K562 (cell line): Measurements from ENCODE around the gene FAM117A. TPM values are rescaled to one million over a fixed set of nuclear protein-coding genes. Genes with fewer than 3 reads are reported as not detected.

Experiments
- CREBBP ChIP-seq: IDR thresholded peaks from one replicate; pipeline ENCODE4 v1.6.1; 2012; ENCODE audit warnings: low read depth, mild to moderate bottlenecking, control low read depth, inconsistent platforms, low read length
- DMBX1 ChIP-seq: fragments of 250-450 bp; sonication (Bioruptor Pico); IDR thresholded peaks from 2 replicates; pipeline ENCODE4 v1.8.0; 2022; ENCODE audit warnings: inconsistent platforms, mild to moderate bottlenecking, moderate library complexity, borderline replicate concordance
- E2F6 ChIP-seq, 2 experiments: IDR thresholded peaks; 2 replicates each; pipeline ENCODE4 v1.6.1; 2011; ENCODE audit warnings: borderline replicate concordance in 1 of 2, control low read depth in 1 of 2, low read depth in 1 of 2, low read length in 1 of 2, mild to moderate bottlenecking in 1 of 2, mixed read lengths in 1 of 2, moderate library complexity in 1 of 2; ENCODE audit not compliant: insufficient read depth in 1 of 2, insufficient read length in 1 of 2, poor library complexity in 1 of 2, severe bottlenecking in 1 of 2; ENCODE audit errors: extremely low read depth in 1 of 2
- GABPA ChIP-seq: fragments of 200-800 bp; sonication (Bioruptor generic); conservative IDR thresholded peaks from 2 replicates; pipeline ENCODE4 v1.6.1; 2016; ENCODE audit warnings: low read depth, missing genetic modification characterization, missing compliant biosample characterization
- HDAC3 ChIP-seq: fragments of 450-650 bp; IDR thresholded peaks from 2 replicates; pipeline ENCODE4 v1.6.1; 2018; ENCODE audit warnings: borderline replicate concordance, mild to moderate bottlenecking, moderate library complexity; ENCODE audit not compliant: partially characterized antibody
- MAZ ChIP-seq, 2 experiments: fragments of 450-650 bp in 1 of 2; sonication (generic) in 1 of 2; formaldehyde crosslinking; IDR thresholded peaks in 1 of 2; conservative IDR thresholded peaks in 1 of 2; 2 replicates each; pipeline versions ENCODE4 v1.4.0 to v1.5.0; 2020; ENCODE audit warnings: mild to moderate bottlenecking in 1 of 2, missing genetic modification reagents in 1 of 2
- NFXL1 ChIP-seq: fragments of 450-650 bp; formaldehyde crosslinking; IDR thresholded peaks from 2 replicates; pipeline ENCODE4 v1.4.0; 2021; ENCODE audit warnings: mild to moderate bottlenecking
- NR2C1 ChIP-seq, 2 experiments: fragments of 450-650 bp; IDR thresholded peaks; 2 replicates each; pipeline ENCODE4 v1.6.1; 2017; ENCODE audit warnings: mild to moderate bottlenecking in 2 of 2, antibody characterized with exemption in 1 of 2, inconsistent platforms in 1 of 2, missing compliant biosample characterization in 1 of 2, missing genetic modification characterization in 1 of 2
- SNAPC5 ChIP-seq: fragments of 250-450 bp; sonication (Bioruptor Pico); IDR thresholded peaks from 2 replicates; pipeline ENCODE4 v1.8.0; 2021; ENCODE audit warnings: moderate library complexity, mild to moderate bottlenecking, inconsistent platforms
- ZNF134 ChIP-seq: fragments of 250-450 bp; sonication (Bioruptor Pico); conservative IDR thresholded peaks from 2 replicates; pipeline ENCODE4 v1.4.0; 2020
- ZNF318 ChIP-seq, 2 experiments: fragments of 450-650 bp; IDR thresholded peaks; 2 replicates each; pipeline ENCODE4 v1.6.1; 2016; ENCODE audit warnings: mild to moderate bottlenecking in 2 of 2, borderline replicate concordance in 1 of 2, low read depth in 1 of 2, moderate library complexity in 1 of 2
- polyA plus RNA-seq, 8 experiments: library from polyadenylated mRNA; depleted of rRNA in 4 of 8; stranded (reverse) in 5 of 8; unstranded in 3 of 8; fragments of >200 nt; fragmentation: Nextera tagmentation in 2 of 8; fragmentation: Illumina TruSeq in 1 of 8; extraction: Ambion mirVana in 2 of 8; extraction: Trizol in 1 of 8; gene quantifications; 2 replicates each; pipeline versions ENCODE4 v1.2.1 to v1.2.3, GENCODE V29; 2011 to 2014; ENCODE audit warnings: inconsistent platforms in 1 of 8, missing spikeins in 1 of 8
- total RNA-seq, 7 experiments: library from RNA; depleted of rRNA in 6 of 7; stranded (reverse); fragments of >200 nt in 6 of 7; fragmentation: Illumina TruSeq in 2 of 7; extraction: Trizol in 2 of 7; gene quantifications; 2 replicates each; pipeline versions ENCODE4 v1.2.1 to v1.2.3, GENCODE V29; 2011 to 2021; ENCODE audit warnings: low replicate concordance in 1 of 7

The FAM117A gene
- total and polyA plus RNA-seq, 9 of the 15 experiments (the other 6 are each of a cell fraction or from before 2014, with no cell fraction given) = 3.1 to 79.7 (median 36.6) TPM

GRCh38 chr17:49788478-49789242, 24.7 kb upstream of the FAM117A start, which contains the start of gene KAT7 (continued):
- TF ChIP-seq ZNF318 (IDR thresholded peaks at IDR 0.05; ENCODE audit: borderline replicate concordance in 1 of 2, low read depth in 1 of 2) = no peak
- TF ChIP-seq GABPA (tag) = peak; percentile 94
- no peak for TF ChIP-seq ZNF134
- peak; percentile 74 to 77 for TF ChIP-seq E2F6 (IDR thresholded peaks at IDR 0.05; ENCODE audit: borderline replicate concordance in 1 of 2, extremely low read depth in 1 of 2, insufficient read depth in 1 of 2, insufficient read length in 1 of 2, low read depth in 1 of 2, low read length in 1 of 2, poor library complexity in 1 of 2, severe bottlenecking in 1 of 2)
- TF ChIP-seq SNAPC5 = no peak
- TF ChIP-seq NR2C1 (IDR thresholded peaks at IDR 0.05) = peak; percentile 94
- peak; percentile 91 for TF ChIP-seq NR2C1 (tag; IDR thresholded peaks at IDR 0.05)
- TF ChIP-seq CREBBP = no peak
- TF ChIP-seq DMBX1 (CRISPR knock-in tag) = peak; percentile 83; the same call in 1 of the 2 replicates
- peak in 1 of 2 experiments; percentile 60; a peak in 3 of 4 replicates for TF ChIP-seq MAZ (CRISPR knock-in tag; conservative IDR thresholded peaks at IDR 0.05 in 1 of 2, IDR thresholded peaks at IDR 0.05 in 1 of 2)
- TF ChIP-seq HDAC3 = no peak
- TF ChIP-seq NFXL1 (CRISPR knock-in tag) = no peak
